HepG2 (cell line): Measurements from ENCODE around the gene KLC4. TPM values are rescaled to one million over a fixed set of nuclear protein-coding genes. Genes with fewer than 3 reads are reported as not detected.

Experiments
- ATAC-seq: fragments of 200-7000 bp; cut with Tn5 transposase; 3 replicates; pipeline ENCODE4 v1.9.1; 2020; ENCODE audit warnings: mild to moderate bottlenecking, moderate library complexity
- BruUV-seq: library from RNA; stranded (reverse); fragments of 400-500 nt; replicated peaks from 2 replicates; lab custom pipeline; 2021; lab: Mats Ljungman, UMichigan
- CTCF ChIA-PET: fragments of 300-600 bp; formaldehyde crosslinking; extraction: SDS; loops from one replicate; lab custom pipeline; 2021; ENCODE audit warnings: low total read pairs, inconsistent platforms, low intra/inter-chr PET ratio; lab: Yijun Ruan, JAX
- POLR2A ChIA-PET: fragments of 350-600 bp; sonication (Branson Sonifier 250); formaldehyde crosslinking; loops from one replicate; lab custom pipeline; 2020; ENCODE audit warnings: antibody characterized with exemption, inconsistent platforms; lab: Yijun Ruan, JAX
- DNase-seq: peaks from one replicate; pipeline ENCODE4 v3.0.0-alpha.2; 2015; ENCODE audit warnings: low spot score
- FAIRE-seq: peaks from 3 replicates; lab custom pipeline; 2011; peaks lifted over from hg19 to GRCh38; lab: Jason Lieb, UNC
- H2AFZ ChIP-seq: one replicate; pipeline ENCODE4 v1.6.1; 2011; ENCODE audit warnings: low read length, inconsistent platforms
- H3K27ac ChIP-seq: fragments of 300-600 bp; 3 replicates; pipeline ENCODE4 v1.8.0; 2011; ENCODE audit warnings: mixed run types, mild to moderate bottlenecking, mixed read lengths, low read length, inconsistent platforms; ENCODE audit not compliant: insufficient read depth; ENCODE audit errors: extremely low read length
- H3K27me3 ChIP-seq, 2 experiments: fragments of 200-600 bp in 1 of 2; 2 replicates in 1 of 2; 3 replicates in 1 of 2; pipeline versions ENCODE4 v1.6.0 to v1.8.0; 2011; ENCODE audit warnings: low read length in 2 of 2, mild to moderate bottlenecking in 2 of 2, moderate library complexity in 2 of 2, inconsistent platforms in 1 of 2; ENCODE audit not compliant: insufficient read depth in 2 of 2, control insufficient read depth in 1 of 2
- H3K36me3 ChIP-seq, 2 experiments: fragments of 200-600 bp in 1 of 2; replicated peaks in 1 of 2; 2 replicates in 1 of 2; 3 replicates in 1 of 2; pipeline versions ENCODE4 v1.5.1 to v1.8.0; 2011; ENCODE audit warnings: low read length in 2 of 2, inconsistent platforms in 1 of 2; ENCODE audit not compliant: insufficient read depth in 2 of 2, control insufficient read depth in 1 of 2
- H3K4me1 ChIP-seq: 2 replicates; pipeline ENCODE4 v1.5.1; 2012; ENCODE audit warnings: low read length, inconsistent platforms; ENCODE audit not compliant: insufficient read depth
- H3K4me2 ChIP-seq: 2 replicates; pipeline ENCODE4 v1.6.0; 2011; ENCODE audit warnings: low read depth, low read length, inconsistent platforms
- H3K4me3 ChIP-seq, 3 experiments: fragments of 200-600 bp in 1 of 3; sonication (generic), shearing (Covaris generic) in 1 of 3; replicated peaks in 1 of 3; 2 replicates each; pipeline ENCODE4 v1.5.1; 2011 to 2016; ENCODE audit warnings: low read length in 3 of 3, inconsistent platforms in 2 of 3, low read depth in 2 of 3, mild to moderate bottlenecking in 2 of 3, control low read depth in 1 of 3, mixed read lengths in 1 of 3; ENCODE audit not compliant: insufficient read depth in 1 of 3
- H3K79me2 ChIP-seq: one replicate; pipeline ENCODE4 v1.6.1; 2011; ENCODE audit warnings: low read length, inconsistent platforms; ENCODE audit not compliant: insufficient read depth
- H3K9ac ChIP-seq: 2 replicates; pipeline ENCODE4 v1.6.0; 2011; ENCODE audit warnings: mild to moderate bottlenecking, low read depth, low read length, inconsistent platforms; ENCODE audit not compliant: insufficient read depth
- H3K9me3 ChIP-seq: 2 replicates; pipeline ENCODE4 v1.5.1; 2012; ENCODE audit warnings: mild to moderate bottlenecking, low read length
- H4K20me1 ChIP-seq: 2 replicates; pipeline ENCODE4 v1.6.0; 2011; ENCODE audit warnings: inconsistent platforms, mild to moderate bottlenecking, low read length, moderate library complexity; ENCODE audit not compliant: insufficient read depth
- GABPA ChIP-seq, 2 experiments: IDR thresholded peaks; 2 replicates each; pipeline ENCODE4 v1.6.1; 2011 to 2016; ENCODE audit warnings: low read depth in 2 of 2, low read length in 1 of 2, missing biosample characterization in 1 of 2, missing genetic modification characterization in 1 of 2
- GZF1 ChIP-seq: sonication (generic); formaldehyde crosslinking; IDR thresholded peaks from 2 replicates; pipeline ENCODE4 v1.5.1; 2020; ENCODE audit warnings: mild to moderate bottlenecking, missing genetic modification reagents
- NCOA2 ChIP-seq: sonication (generic); formaldehyde crosslinking; IDR thresholded peaks from 2 replicates; pipeline ENCODE4 v1.8.0; 2022; ENCODE audit warnings: inconsistent platforms
- PAX8 ChIP-seq: sonication (generic); formaldehyde crosslinking; IDR thresholded peaks from 2 replicates; pipeline ENCODE4 v1.8.0; 2022; ENCODE audit warnings: mild to moderate bottlenecking, missing genetic modification reagents, borderline replicate concordance
- SP1 ChIP-seq, 2 experiments: fragments of 450-650 bp in 1 of 2; sonication (generic) in 1 of 2; formaldehyde crosslinking in 1 of 2; IDR thresholded peaks; 2 replicates each; pipeline versions ENCODE4 v1.4.0 to v1.6.1; 2016 to 2020; ENCODE audit warnings: missing genetic modification reagents in 1 of 2
- TCF12 ChIP-seq, 2 experiments: fragments of 450-650 bp in 1 of 2; sonication (generic) in 1 of 2; formaldehyde crosslinking in 1 of 2; IDR thresholded peaks; 2 replicates each; pipeline versions ENCODE4 v1.6.1 to v1.8.0; 2017 to 2022; ENCODE audit warnings: antibody characterized with exemption in 1 of 2, mild to moderate bottlenecking in 1 of 2, missing genetic modification reagents in 1 of 2, moderate library complexity in 1 of 2
- ZMYM3 ChIP-seq: sonication (generic); formaldehyde crosslinking; IDR thresholded peaks from 2 replicates; pipeline ENCODE4 v1.5.1; 2020; ENCODE audit warnings: mild to moderate bottlenecking, missing genetic modification reagents
- ZNF724P ChIP-seq: sonication (generic); formaldehyde crosslinking; IDR thresholded peaks from 2 replicates; pipeline ENCODE4 v1.8.0; 2022; ENCODE audit warnings: missing genetic modification reagents, borderline replicate concordance
- ZSCAN9 ChIP-seq: IDR thresholded peaks from 2 replicates; pipeline ENCODE4 v1.6.1; 2016; ENCODE audit warnings: borderline replicate concordance
- WGBS: methylation state at CpG from one replicate; pipeline ENCODE4 v1.1.6; 2017; ENCODE audit warnings: low lambda C conversion rate; 5-methylcytosine and 5-hydroxymethylcytosine counted together
- in situ Hi-C: cut with HindIII; loops from 2 replicates; pipeline ENCODE4 v1.10.0; 2017; ENCODE audit warnings: low pct_unique_long_range_greater_than_20kb; ENCODE audit not compliant: extremely low pct_ligation_motif_present
- intact Hi-C: fragments of 100-400 bp; cut with micrococcal nuclease; formaldehyde crosslinking; loops from one replicate; pipeline ENCODE4 v1.10.0; 2022; ENCODE audit not compliant: unreplicated experiment
- polyA plus RNA-seq, 8 experiments: library from polyadenylated mRNA; depleted of rRNA in 3 of 8; stranded (reverse) in 7 of 8; unstranded in 1 of 8; fragments of >200 nt; fragmentation: Illumina TruSeq in 4 of 8; extraction: Trizol in 4 of 8; gene quantifications; 2 replicates each; pipeline versions ENCODE4 v1.2.1 to v1.2.3, GENCODE V29; 2011 to 2016; ENCODE audit warnings: low read depth in 4 of 8, missing spikeins in 1 of 8, mixed read lengths in 1 of 8; ENCODE audit not compliant: insufficient read depth in 1 of 8
- total RNA-seq, 5 experiments: library from RNA; depleted of rRNA; stranded (reverse); fragments of >200 nt; fragmentation: Illumina TruSeq; extraction: Trizol; gene quantifications; 2 replicates each; pipeline ENCODE4 v1.2.3, GENCODE V29; 2016; ENCODE audit warnings: low read depth in 1 of 5
- TF ChIP-seq, protein P1 (sequence below): sonication (generic); formaldehyde crosslinking; IDR thresholded peaks from 2 replicates; pipeline ENCODE4 v1.5.1; 2020; ENCODE audit warnings: mild to moderate bottlenecking, missing genetic modification reagents, borderline replicate concordance

Gene KLC4
- total and polyA plus RNA-seq, 2 of the 13 experiments (the other 11 are each of a cell fraction or from before 2014, with no cell fraction given), result 45.4 to 70.4 TPM

DNA sequence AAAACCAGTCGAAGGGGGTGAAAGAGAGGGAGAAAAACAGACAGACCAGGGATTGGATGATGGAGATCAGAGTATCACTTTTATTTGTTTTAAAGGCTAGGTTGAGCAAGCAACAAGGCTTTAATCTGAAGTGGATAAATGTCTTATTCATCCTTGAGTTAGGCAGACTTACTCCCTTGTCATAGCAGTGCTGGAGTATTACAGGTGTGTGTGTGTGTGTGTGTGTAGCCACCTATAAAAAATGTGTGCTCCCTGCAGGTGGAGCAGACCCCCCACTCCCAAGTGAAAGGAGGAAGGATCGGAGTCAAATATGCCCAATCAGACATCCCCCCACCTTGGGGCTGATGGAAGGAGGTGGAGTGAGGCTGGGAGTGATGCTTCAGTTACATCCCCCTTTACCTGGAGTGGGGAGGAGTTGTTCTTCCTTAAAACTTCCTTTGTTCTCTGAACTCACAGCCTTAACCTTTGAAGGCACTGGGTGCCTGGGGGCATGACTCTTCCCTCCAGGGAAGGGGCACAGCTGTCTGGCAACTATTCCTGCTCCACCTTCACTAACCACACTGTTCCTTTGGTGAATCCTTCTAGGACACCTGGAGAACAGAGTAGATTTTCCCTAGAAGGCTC, 43.9 kb downstream of the KLC4 start:
- H3K9ac ChIP-seq, result no peak overlapping the region
- CTCF ChIA-PET, result no interaction called here
- H3K27me3 ChIP-seq, result no peaks in the 10 kb centered on the region; a peak in 1 of 5 replicates
- DNase-seq, result no peak
- no peak for TF ChIP-seq GZF1
- TF ChIP-seq SP1 (IDR thresholded peaks at IDR 0.05), result no peak
- TF ChIP-seq SP1 (CRISPR knock-in tag; IDR thresholded peaks at IDR 0.05), result no peak
- TF ChIP-seq NCOA2 (CRISPR knock-in tag), result no peak
- no peak for TF ChIP-seq GABPA (IDR thresholded peaks at IDR 0.05; ENCODE audit: low read depth, low read length)
- TF ChIP-seq GABPA (CRISPR knock-in tag; IDR thresholded peaks at IDR 0.05; ENCODE audit: low read depth), result no peak
- no peak for TF ChIP-seq PAX8 (CRISPR knock-in tag)
- TF ChIP-seq TCF12 (IDR thresholded peaks at IDR 0.05), result no peak
- no peak for TF ChIP-seq TCF12 (CRISPR knock-in tag; IDR thresholded peaks at IDR 0.05)
- no peak for TF ChIP-seq ZSCAN9
- TF ChIP-seq ZMYM3 (CRISPR knock-in tag), result no peak
- TF ChIP-seq ZNF724P (CRISPR knock-in tag), result no peak
- TF ChIP-seq, protein P1, sequence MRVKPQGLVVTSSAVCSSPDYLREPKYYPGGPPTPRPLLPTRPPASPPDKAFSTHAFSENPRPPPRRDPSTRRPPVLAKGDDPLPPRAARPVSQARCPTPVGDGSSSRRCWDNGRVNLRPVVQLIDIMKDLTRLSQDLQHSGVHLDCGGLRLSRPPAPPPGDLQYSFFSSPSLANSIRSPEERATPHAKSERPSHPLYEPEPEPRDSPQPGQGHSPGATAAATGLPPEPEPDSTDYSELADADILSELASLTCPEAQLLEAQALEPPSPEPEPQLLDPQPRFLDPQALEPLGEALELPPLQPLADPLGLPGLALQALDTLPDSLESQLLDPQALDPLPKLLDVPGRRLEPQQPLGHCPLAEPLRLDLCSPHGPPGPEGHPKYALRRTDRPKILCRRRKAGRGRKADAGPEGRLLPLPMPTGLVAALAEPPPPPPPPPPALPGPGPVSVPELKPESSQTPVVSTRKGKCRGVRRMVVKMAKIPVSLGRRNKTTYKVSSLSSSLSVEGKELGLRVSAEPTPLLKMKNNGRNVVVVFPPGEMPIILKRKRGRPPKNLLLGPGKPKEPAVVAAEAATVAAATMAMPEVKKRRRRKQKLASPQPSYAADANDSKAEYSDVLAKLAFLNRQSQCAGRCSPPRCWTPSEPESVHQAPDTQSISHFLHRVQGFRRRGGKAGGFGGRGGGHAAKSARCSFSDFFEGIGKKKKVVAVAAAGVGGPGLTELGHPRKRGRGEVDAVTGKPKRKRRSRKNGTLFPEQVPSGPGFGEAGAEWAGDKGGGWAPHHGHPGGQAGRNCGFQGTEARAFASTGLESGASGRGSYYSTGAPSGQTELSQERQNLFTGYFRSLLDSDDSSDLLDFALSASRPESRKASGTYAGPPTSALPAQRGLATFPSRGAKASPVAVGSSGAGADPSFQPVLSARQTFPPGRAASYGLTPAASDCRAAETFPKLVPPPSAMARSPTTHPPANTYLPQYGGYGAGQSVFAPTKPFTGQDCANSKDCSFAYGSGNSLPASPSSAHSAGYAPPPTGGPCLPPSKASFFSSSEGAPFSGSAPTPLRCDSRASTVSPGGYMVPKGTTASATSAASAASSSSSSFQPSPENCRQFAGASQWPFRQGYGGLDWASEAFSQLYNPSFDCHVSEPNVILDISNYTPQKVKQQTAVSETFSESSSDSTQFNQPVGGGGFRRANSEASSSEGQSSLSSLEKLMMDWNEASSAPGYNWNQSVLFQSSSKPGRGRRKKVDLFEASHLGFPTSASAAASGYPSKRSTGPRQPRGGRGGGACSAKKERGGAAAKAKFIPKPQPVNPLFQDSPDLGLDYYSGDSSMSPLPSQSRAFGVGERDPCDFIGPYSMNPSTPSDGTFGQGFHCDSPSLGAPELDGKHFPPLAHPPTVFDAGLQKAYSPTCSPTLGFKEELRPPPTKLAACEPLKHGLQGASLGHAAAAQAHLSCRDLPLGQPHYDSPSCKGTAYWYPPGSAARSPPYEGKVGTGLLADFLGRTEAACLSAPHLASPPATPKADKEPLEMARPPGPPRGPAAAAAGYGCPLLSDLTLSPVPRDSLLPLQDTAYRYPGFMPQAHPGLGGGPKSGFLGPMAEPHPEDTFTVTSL (CRISPR knock-in tag), result no peak
- no peaks in the 10 kb centered on the region for H3K36me3 ChIP-seq
- no peaks in the 10 kb centered on the region for H4K20me1 ChIP-seq
- H3K4me2 ChIP-seq, result no peak overlapping the region
- H2AFZ ChIP-seq, result no peak overlapping the region
- H3K4me3 ChIP-seq, result no peak overlapping the region
- ATAC-seq, result no peak
- H3K27ac ChIP-seq, result no peak overlapping the region
- POLR2A ChIA-PET, result no interaction called here
- no peak for FAIRE-seq
- in situ Hi-C loops (no loop called here), intact Hi-C loops (no loop called here)
- whole genome bisulfite sequencing, result 91% methylated on average over 2 of the region's 2 CpGs
- no TSS peak for BruUV-seq
- no peaks in the 10 kb centered on the region for H3K9me3 ChIP-seq
- H3K4me1 ChIP-seq, result peaks cover 17% of the 10 kb centered on the region
- H3K79me2 ChIP-seq, result peaks cover 55% of the 10 kb centered on the region
